AG20443 (cell line): ENCODE measurements around the gene SH3BP5.
A peak's percentile ranks its signal among the peaks of the same experiment; 100 is the strongest.

Experiments used
- DNase-seq: peaks from one replicate; pipeline ENCODE4 v3.0.0; 2012; ENCODE audit warnings: low spot score, mixed read lengths

Gene SH3BP5

GRCh38 chr3:15205934-15206661 is 126.3 kb downstream of the SH3BP5 start, which contains the start of gene CAPN7:
CAPN7 (plus strand) TSS chr3:15206246; CDS start chr3:15206496, 250 bp downstream.
- DNase-seq: peak; percentile 99

GRCh38 chr3:15205482-15205933 is 126.9 kb downstream of the SH3BP5 start:
- no peak for DNase-seq
